GM23248 (cell line): ENCODE data around the gene ARHGAP45. TPM values are rescaled to one million over a fixed set of nuclear protein-coding genes. Genes with fewer than 3 reads are reported as not detected.
A peak's percentile ranks its signal among the peaks of the same experiment; 100 is the strongest.

Experiments
- DNase-seq: peaks from one replicate; pipeline ENCODE4 v3.0.0-alpha.2; 2015
- H2AFZ ChIP-seq: fragments of 200-600 bp; sonication (generic); 2 replicates; pipeline ENCODE4 v1.6.1; 2016; ENCODE audit warnings: antibody characterized with exemption
- H3F3A ChIP-seq: fragments of 200-600 bp; sonication (generic); 2 replicates; pipeline ENCODE4 v1.6.1; 2016; ENCODE audit warnings: mild to moderate bottlenecking, antibody characterized with exemption, mixed run types; ENCODE audit not compliant: insufficient read depth
- H3K27ac ChIP-seq: fragments of 200-600 bp; sonication (generic); 2 replicates; pipeline ENCODE4 v1.5.1; 2016; ENCODE audit warnings: mild to moderate bottlenecking
- H3K27me3 ChIP-seq: fragments of 200-600 bp; sonication (generic); replicated peaks from 2 replicates; pipeline ENCODE4 v1.6.1; 2016; ENCODE audit warnings: mild to moderate bottlenecking; ENCODE audit not compliant: insufficient read depth
- H3K36me3 ChIP-seq: fragments of 200-600 bp; sonication (generic); 2 replicates; pipeline ENCODE4 v1.6.1; 2016; ENCODE audit warnings: low read depth, mild to moderate bottlenecking
- H3K4me1 ChIP-seq: fragments of 200-600 bp; sonication (generic); 2 replicates; pipeline ENCODE4 v1.6.1; 2016; ENCODE audit warnings: mild to moderate bottlenecking; ENCODE audit not compliant: insufficient read depth
- H3K4me2 ChIP-seq: fragments of 200-600 bp; sonication (generic); one replicate; pipeline ENCODE4 v1.6.1; 2016; ENCODE audit warnings: mild to moderate bottlenecking; ENCODE audit not compliant: unreplicated experiment
- H3K4me3 ChIP-seq: fragments of 200-600 bp; sonication (generic); 2 replicates; pipeline ENCODE4 v1.5.1; 2016; ENCODE audit warnings: mild to moderate bottlenecking
- H3K79me2 ChIP-seq: fragments of 200-600 bp; sonication (generic); 2 replicates; pipeline ENCODE4 v1.6.1; 2016; ENCODE audit warnings: mild to moderate bottlenecking; ENCODE audit not compliant: insufficient read depth
- H3K9ac ChIP-seq: fragments of 200-600 bp; sonication (generic); 2 replicates; pipeline ENCODE4 v1.6.1; 2016; ENCODE audit warnings: mild to moderate bottlenecking
- H3K9me2 ChIP-seq: fragments of 200-600 bp; sonication (generic); 2 replicates; pipeline ENCODE4 v1.6.1; 2016; ENCODE audit warnings: mixed run types, mild to moderate bottlenecking, moderate library complexity; ENCODE audit not compliant: insufficient read depth
- H3K9me3 ChIP-seq: fragments of 200-600 bp; sonication (generic); one replicate; pipeline ENCODE4 v1.6.1; 2017; ENCODE audit warnings: low read depth
- H4K20me1 ChIP-seq: fragments of 200-600 bp; sonication (generic); 2 replicates; pipeline ENCODE4 v1.6.0; 2016; ENCODE audit not compliant: insufficient read depth
- EZH2 ChIP-seq: fragments of 200-600 bp; sonication (generic); IDR thresholded peaks from 2 replicates; pipeline ENCODE4 v1.6.1; 2018; ENCODE audit warnings: antibody characterized with exemption, mild to moderate bottlenecking; ENCODE audit not compliant: insufficient read depth, poor library complexity, severe bottlenecking
- EZH2phosphoT487 ChIP-seq: fragments of 200-600 bp; sonication (generic); IDR thresholded peaks from 2 replicates; pipeline ENCODE4 v1.6.1; 2018; ENCODE audit warnings: antibody characterized with exemption, moderate library complexity, mild to moderate bottlenecking, low read depth; ENCODE audit not compliant: insufficient read depth
- WGBS, 2 experiments: methylation state at CpG; one replicate each; pipeline ENCODE4 v1.1.6; 2015 to 2017; ENCODE audit warnings: low lambda C conversion rate in 2 of 2, low coverage in 1 of 2; ENCODE audit errors: missing lambda C conversion rate in 2 of 2; 5-methylcytosine and 5-hydroxymethylcytosine counted together
- in situ Hi-C: fragments of 300-500 bp; cut with MboI; formaldehyde crosslinking; loops from 2 replicates; pipeline ENCODE4 v1.15.0; 2020
- polyA plus RNA-seq: library from polyadenylated mRNA; unstranded; fragments of >200 nt; fragmentation: Nextera tagmentation; extraction: Ambion mirVana; gene quantifications from 2 replicates; pipeline ENCODE4 v1.2.1, GENCODE V29; 2016
- total RNA-seq: library from RNA; depleted of rRNA; stranded (reverse); fragments of >200 nt; shearing (Covaris generic); gene quantifications from 2 replicates; pipeline ENCODE4 v1.2.3, GENCODE V29; 2014

The ARHGAP45 gene
- total and polyA plus RNA-seq, 2 experiments from 2014 or later = 3.5 to 6.3 TPM

DNA sequence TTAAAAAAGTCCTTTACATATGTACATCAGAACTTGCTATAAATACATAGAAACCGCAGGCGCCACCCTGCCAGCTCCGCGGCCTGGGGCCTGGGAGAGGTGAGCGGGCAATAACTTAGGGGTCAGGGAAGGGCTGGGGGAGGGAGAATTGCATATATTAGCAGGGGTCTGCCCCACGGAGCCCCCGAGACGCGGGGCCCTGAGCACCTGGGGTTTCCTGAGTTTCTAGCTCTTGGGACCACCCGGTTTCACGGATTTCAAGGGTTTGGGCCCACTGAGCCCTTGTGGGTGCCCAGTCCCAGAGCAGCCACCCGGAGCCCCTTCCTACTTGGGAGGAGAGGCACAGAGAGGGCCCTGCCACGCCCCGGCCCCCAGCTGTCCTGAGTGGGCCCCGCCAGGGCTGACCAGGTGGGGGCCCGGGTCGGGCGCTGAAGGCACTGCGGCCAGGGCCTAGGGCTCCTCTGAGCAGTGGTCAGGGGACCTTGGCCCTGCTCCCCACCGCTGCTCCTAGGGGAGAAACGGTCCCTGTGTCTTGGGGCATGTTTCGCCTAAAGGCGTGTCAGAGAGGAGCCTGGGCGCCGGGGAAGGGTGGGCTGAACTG, 40.8 kb downstream of the ARHGAP45 start:
- Histone ChIP-seq H3K79me2 (0 out of 2 replicates have a peak, but pooled peaks cover 5% of the 10 kb centered on the region), H3K9ac (no peak overlapping the region), H3K4me2 (no peak overlapping the region), H3K4me3 (no peak overlapping the region), H3K4me1 (peaks cover 7% of the 10 kb centered on the region), H3K9me3 (no peaks in the 10 kb centered on the region), H3K36me3 (peaks cover 5% of the 10 kb centered on the region; the same call in 1 of the 2 replicates), H3K27me3 (no peaks in the 10 kb centered on the region), H2AFZ (no peak overlapping the region), H3F3A (peaks cover 14% of the 10 kb centered on the region; the same call in 1 of the 2 replicates), H3K27ac (no peak overlapping the region), H4K20me1 (no peaks in the 10 kb centered on the region), H3K9me2 (no peaks in the 10 kb centered on the region)
- no peak for DNase-seq
- TF ChIP-seq EZH2 (no peak), EZH2phosphoT487 (no peak)
- in situ Hi-C loops = no loop called here
- 92 to 93% methylated on average over 19 to 25 of the region's 25 CpGs for WGBS, 2 experiments

DNA sequence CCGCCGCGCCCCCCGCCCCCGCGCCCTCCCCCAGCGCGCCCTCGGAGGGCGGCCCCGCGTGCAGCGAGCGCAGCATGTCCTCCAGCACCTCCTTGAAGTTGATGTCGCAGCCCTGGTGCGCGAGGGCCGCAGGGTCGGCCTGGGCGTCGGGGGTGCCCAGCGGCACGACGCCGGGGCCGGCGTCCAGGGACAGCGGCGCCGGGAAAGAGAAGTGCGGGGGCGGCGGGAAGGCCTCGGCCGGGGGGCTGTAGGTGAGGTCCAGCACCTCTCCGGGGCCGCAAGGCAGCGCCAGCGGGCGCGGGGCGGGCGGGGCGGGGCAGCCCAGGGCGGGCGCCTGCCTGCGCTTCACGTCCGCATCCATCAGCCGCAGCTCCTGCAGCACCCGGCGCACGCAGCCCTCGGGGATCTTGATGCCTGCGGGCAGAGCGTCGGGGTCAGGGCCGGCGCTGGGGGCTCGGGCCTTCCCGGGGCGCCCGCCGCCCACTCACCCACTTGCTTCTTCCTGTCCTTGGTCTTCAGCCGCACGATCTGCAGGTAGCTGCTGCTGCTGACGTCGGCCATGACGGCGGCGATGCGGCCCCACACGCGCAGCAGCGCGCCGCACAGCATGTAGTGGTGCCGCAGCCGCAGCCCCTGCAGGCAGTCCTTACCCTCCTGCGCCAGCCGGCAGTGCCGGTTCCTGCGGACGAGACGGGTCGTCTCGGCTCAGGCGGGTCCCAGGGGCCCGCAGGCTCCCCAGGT, 41.5 kb downstream of the ARHGAP45 start:
- Histone ChIP-seq H3K27me3 (no peaks in the 10 kb centered on the region), H3K9me2 (no peaks in the 10 kb centered on the region), H3K4me1 (peaks cover under 1% of the 10 kb centered on the region; the same call in 1 of the 2 replicates), H3K4me2 (no peak overlapping the region), H2AFZ (no peak overlapping the region), H3K9ac (no peak overlapping the region), H3K9me3 (no peaks in the 10 kb centered on the region), H4K20me1 (no peaks in the 10 kb centered on the region), H3K36me3 (peaks cover 9% of the 10 kb centered on the region; the same call in 1 of the 2 replicates), H3K4me3 (no peak overlapping the region), H3K27ac (no peak overlapping the region), H3F3A (0 out of 2 replicates have a peak, but pooled peaks cover 7% of the 10 kb centered on the region), H3K79me2 (0 out of 2 replicates have a peak, but pooled peaks cover 5% of the 10 kb centered on the region)
- in situ Hi-C loops = no loop called here
- 96 to 98% methylated on average over 44 to 85 of the region's 89 CpGs for WGBS, 2 experiments
- TF ChIP-seq EZH2phosphoT487 (no peak), EZH2 (no peak)
- DNase-seq = no peak

DNA sequence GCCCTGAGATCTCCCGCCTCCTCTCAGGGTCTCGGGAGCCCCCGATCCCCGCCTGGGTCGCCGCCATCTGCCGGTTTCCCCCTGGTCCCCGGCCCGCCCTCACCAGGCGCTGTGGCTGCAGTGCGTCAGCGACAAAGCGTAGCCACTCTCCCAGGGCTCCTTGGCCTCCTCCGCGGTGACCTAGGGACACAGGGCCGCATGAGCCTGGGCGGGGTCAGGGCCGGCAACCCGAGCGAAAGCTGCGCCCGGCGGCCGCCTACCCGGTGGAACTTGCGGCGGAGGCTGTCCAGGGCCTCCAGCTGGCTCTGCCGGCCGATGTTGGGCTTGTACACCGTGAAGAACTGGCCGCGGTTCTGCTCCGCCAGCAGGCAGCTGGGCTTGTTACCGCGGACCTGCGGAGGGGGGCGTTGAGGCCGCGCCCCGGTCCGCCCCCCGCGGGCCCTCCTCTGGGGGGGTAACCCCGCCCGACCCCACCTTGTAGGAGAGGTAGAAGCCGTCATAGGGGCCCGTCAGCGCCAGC, 42.1 kb downstream of the ARHGAP45 start:
- no peak overlapping the region for H2AFZ ChIP-seq
- no peaks in the 10 kb centered on the region for H3K9me3 ChIP-seq
- H3K4me3 ChIP-seq = no peak overlapping the region
- no peaks in the 10 kb centered on the region for H3K27me3 ChIP-seq
- H3K9me2 ChIP-seq = no peaks in the 10 kb centered on the region
- no peaks in the 10 kb centered on the region for H3K4me1 ChIP-seq
- H3K4me2 ChIP-seq = no peak overlapping the region
- 0 out of 2 replicates have a peak, but pooled peaks cover 5% of the 10 kb centered on the region for H3K79me2 ChIP-seq
- peak; percentile 28 for DNase-seq
- TF ChIP-seq EZH2 (no peak), EZH2phosphoT487 (no peak)
- in situ Hi-C loops = no loop called here
- no peaks in the 10 kb centered on the region for H4K20me1 ChIP-seq
- peaks cover 15% of the 10 kb centered on the region; the same call in 1 of the 2 replicates for H3K36me3 ChIP-seq
- 0 out of 2 replicates have a peak, but pooled peaks cover 7% of the 10 kb centered on the region for H3F3A ChIP-seq
- no peak overlapping the region for H3K27ac ChIP-seq
- WGBS, 2 experiments = 94 to 95% methylated on average over 16 to 34 of the region's 48 CpGs
- no peak overlapping the region for H3K9ac ChIP-seq

DNA sequence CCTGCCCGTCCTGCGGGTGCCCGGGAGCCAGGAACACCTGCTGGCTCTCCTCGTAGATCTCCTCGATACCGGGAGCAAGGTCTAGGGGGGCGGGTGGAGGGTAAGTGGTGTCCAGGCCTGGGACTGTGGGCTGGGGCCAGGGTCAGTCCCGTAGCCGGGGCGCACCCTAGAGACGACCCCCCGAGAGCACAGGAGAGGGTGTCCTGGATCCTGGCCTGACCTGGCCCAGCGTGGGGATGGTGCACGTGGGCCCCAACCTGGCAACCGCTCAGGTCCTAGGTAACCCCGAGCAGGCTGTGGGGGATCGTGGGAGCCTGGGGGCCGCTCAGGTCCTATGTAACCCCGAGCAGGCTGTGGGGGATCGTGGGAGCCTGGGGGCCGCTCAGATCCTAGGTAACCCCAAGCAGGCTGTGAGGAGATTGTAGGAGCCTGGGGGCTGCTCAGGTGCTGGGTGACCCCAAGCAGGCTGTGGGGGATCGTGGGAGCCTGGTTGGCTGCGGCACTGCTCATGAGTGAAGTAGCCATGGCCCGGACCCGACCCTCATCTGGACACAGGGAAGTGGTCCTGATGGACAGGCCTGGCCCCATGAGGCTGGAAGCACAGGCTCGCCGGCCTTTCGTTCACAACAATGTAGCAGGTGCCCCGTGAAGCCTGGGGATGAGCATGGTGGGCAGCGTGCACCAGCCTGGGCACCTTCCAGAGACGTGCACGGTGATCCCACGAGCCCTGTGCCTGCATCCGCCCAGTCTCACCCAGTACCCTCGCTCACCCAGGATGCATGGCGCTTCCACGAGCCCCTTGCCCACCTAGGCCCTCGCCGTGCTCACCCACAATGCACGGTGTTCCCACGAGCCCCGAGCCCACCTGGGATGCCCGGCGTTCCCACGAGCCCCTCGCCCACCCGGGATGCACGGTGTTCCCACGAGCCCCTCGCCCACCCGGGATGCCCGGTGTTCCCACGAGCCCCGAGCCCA, 43.0 kb downstream of the ARHGAP45 start:
- Histone ChIP-seq H3K27me3 (no peaks in the 10 kb centered on the region), H2AFZ (no peak overlapping the region), H3K9me3 (no peaks in the 10 kb centered on the region), H3K4me2 (no peak overlapping the region), H3K27ac (no peak overlapping the region), H3K36me3 (peaks cover 17% of the 10 kb centered on the region; the same call in 1 of the 2 replicates), H3K4me3 (no peak overlapping the region), H3K9me2 (no peaks in the 10 kb centered on the region), H3K4me1 (no peaks in the 10 kb centered on the region), H4K20me1 (no peaks in the 10 kb centered on the region), H3K79me2 (0 out of 2 replicates have a peak, but pooled peaks cover 5% of the 10 kb centered on the region), H3K9ac (no peak overlapping the region), H3F3A (0 out of 2 replicates have a peak, but pooled peaks cover 7% of the 10 kb centered on the region)
- in situ Hi-C loops = no loop called here
- TF ChIP-seq EZH2phosphoT487 = no peak
- no peak for TF ChIP-seq EZH2
- 94% methylated on average over 22 to 54 of the region's 54 CpGs for WGBS, 2 experiments
- DNase-seq = no peak
